HG03064 (cell line): Measurements from ENCODE around the gene ROBO3.

Experiments
- ATAC-seq: cut with Tn5 transposase; IDR thresholded peaks from one replicate; pipeline ENCODE4 v1.9.1; 2021; ENCODE audit warnings: low read depth; ENCODE audit not compliant: unreplicated experiment

ROBO3 gene

GRCh38 chr11:124844664-124845079, 20.6 kb upstream of the ROBO3 start:
- ATAC-seq, result no peak

- no peak for ATAC-seq
Observed at GRCh38 chr11:124846070-124846673, 19.1 kb upstream of the ROBO3 start.

GRCh38 chr11:124859171-124859570, 6.1 kb upstream of the ROBO3 start:
- no peak for ATAC-seq

GRCh38 chr11:124861670-124862069, 3.6 kb upstream of the ROBO3 start:
- no peak for ATAC-seq

- ATAC-seq, result no peak
Observed at GRCh38 chr11:124863137-124863825, 2.0 kb upstream of the ROBO3 start.

- ATAC-seq, result no peak
Observed at GRCh38 chr11:124863826-124864165, 1.4 kb upstream of the ROBO3 start.

GRCh38 chr11:124864176-124864891, 898 bp upstream of the ROBO3 start:
- no peak for ATAC-seq

GRCh38 chr11:124864892-124865180, 396 bp upstream of the ROBO3 start:
- ATAC-seq, result no peak

GRCh38 chr11:124865902-124866851, 945 bp downstream of the ROBO3 start:
- ATAC-seq, result no peak

GRCh38 chr11:124867700-124868099, 2.5 kb downstream of the ROBO3 start:
- ATAC-seq, result no peak

GRCh38 chr11:124868331-124869274, 3.4 kb downstream of the ROBO3 start:
- ATAC-seq, result no peak

- no peak for ATAC-seq
Observed at GRCh38 chr11:124869331-124869730, 4.1 kb downstream of the ROBO3 start.

GRCh38 chr11:124869856-124870387, 4.7 kb downstream of the ROBO3 start:
- ATAC-seq, result no peak

- no peak for ATAC-seq
Observed at GRCh38 chr11:124870430-124870829, 5.2 kb downstream of the ROBO3 start.

- ATAC-seq, result no peak
Observed at GRCh38 chr11:124872280-124872679, 7.0 kb downstream of the ROBO3 start.

- ATAC-seq, result no peak
Observed at GRCh38 chr11:124872741-124873140, 7.5 kb downstream of the ROBO3 start.

GRCh38 chr11:124873951-124874350, 8.7 kb downstream of the ROBO3 start:
- ATAC-seq, result no peak

- ATAC-seq, result no peak
Observed at GRCh38 chr11:124874571-124875255, 9.5 kb downstream of the ROBO3 start.

- ATAC-seq, result no peak
Observed at GRCh38 chr11:124875401-124875800, 10.2 kb downstream of the ROBO3 start.
